ENCODE measurements around the gene GMPPB. TPM values are rescaled to one million over a fixed set of nuclear protein-coding genes. Genes with fewer than 3 reads are reported as not detected.
A peak's percentile ranks its signal among the peaks of the same experiment; 100 is the strongest.

GMPPB gene
- total RNA-seq, 1 donor from 2014 or later: 51.9 TPM

DNA sequence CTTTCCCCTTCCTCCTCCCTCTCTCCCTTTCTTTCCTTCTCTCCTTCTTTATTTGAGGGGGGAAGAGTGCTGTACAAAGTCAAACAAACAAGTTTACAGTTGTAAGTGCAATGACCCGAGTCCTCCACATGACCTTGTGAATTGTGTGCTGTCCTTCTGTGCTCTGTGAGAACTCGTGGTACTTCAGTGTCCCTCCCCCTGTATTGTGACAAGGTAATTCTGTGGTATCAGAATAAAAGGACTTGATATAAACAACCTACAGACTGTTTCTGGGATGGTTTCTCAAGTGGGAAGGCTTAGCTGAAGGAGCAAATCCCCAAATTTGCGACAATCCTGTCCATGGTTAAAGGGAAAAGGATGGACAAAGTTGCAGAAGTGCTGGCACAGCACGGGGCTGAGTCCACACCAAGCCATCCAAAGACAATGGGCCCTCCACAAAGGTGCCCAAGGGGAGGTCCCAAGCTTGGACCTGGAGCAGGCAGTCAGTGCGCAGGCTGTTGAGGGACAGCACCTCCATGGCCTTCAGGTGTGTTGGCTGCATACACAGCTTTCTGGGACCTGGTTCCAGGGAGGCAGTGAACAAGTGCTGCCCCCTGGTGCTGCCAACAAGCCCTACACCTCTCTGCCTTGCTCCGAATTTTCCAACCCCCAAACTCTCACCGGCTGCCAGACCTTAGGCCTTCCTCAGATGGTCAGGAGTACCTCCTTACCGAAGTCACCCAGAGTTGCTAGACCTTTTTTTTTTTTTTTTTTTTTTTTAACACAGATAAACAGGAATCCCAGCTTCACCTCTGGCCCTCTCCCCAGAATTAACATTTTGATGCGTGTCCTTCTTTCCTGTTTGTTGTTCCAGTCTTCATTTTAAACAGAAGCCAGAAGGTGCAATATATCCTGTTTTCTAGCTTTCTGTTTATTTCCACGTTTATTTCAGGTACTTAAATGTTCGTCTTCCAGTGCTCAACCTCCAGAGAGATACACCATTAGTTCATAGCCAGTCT, 52.2 kb downstream of the GMPPB start:
- peak; percentile 68 for DNase-seq (ENCODE audit: low spot score)

DNA sequence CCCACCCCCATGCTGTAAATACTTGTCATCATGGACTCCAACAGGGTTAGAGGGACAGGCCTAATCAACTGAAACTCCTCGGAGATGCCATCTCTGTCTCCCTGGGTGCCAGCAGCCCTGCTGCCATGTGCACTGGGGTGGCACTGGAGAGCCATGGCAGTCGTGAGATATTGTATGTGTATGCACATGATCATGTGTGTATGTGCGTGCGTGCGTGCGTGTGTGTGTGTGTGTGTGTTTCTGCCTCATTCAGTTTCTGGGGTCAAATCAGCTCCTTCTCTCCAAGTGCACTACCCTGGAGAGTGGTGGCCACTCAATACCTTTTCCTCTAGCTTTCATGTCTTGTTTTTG, 52.8 kb downstream of the GMPPB start:
- DNase-seq (ENCODE audit: low spot score): no peak

Other genes starting within 250 kb of the GMPPB start
- 0.81 TPM for gene BSN, start 169.5 kb downstream of the GMPPB start, total RNA-seq
- gene APEH, start 49.6 kb downstream of the GMPPB start, total RNA-seq: 128 TPM
- gene MST1, start 34.5 kb downstream of the GMPPB start, total RNA-seq: 45.5 TPM
- gene RNF123, start 34.4 kb downstream of the GMPPB start, total RNA-seq: 55.6 TPM
- 0.43 TPM for gene AMIGO3, start 4.3 kb downstream of the GMPPB start, total RNA-seq
- 46.1 TPM for gene IP6K1, start 62.6 kb upstream of the GMPPB start, total RNA-seq
- gene CDHR4, start 75.9 kb upstream of the GMPPB start, total RNA-seq: 0.09 TPM
- gene INKA1, start 79.3 kb upstream of the GMPPB start, total RNA-seq: 4.4 TPM
- gene UBA7, start 90.0 kb upstream of the GMPPB start, total RNA-seq: 122 TPM
- 2.4 TPM for gene TRAIP, start 132.6 kb upstream of the GMPPB start, total RNA-seq
- gene CAMKV, start 146.0 kb upstream of the GMPPB start, total RNA-seq: 0.09 TPM
- 131 TPM for gene MST1R, start 179.9 kb upstream of the GMPPB start, total RNA-seq
- 9.7 TPM for gene MON1A, start 205.9 kb upstream of the GMPPB start, total RNA-seq
- gene RBM6, start 216.2 kb upstream of the GMPPB start, total RNA-seq: 89.2 TPM